Head of caudate nucleus (tissue), 42 donors: ENCODE measurements around the gene CLIP4.

Source experiments
- DNase-seq, 42 donors: peaks; one replicate each; pipeline versions ENCODE4 v3.0.0 to v3.0.0-alpha.2; 2020 to 2021; ENCODE audit warnings: mixed read lengths in 7 of 42
- intact Hi-C: fragments of 100-400 bp; cut with DNase I; formaldehyde crosslinking; loops from one replicate; pipeline ENCODE4 v1.15.0; 2022

Gene CLIP4

GRCh38 chr2:29206941-29207340, 91.7 kb downstream of the CLIP4 start:
- intact Hi-C loops: no loop called here
- peak in 2 of 42 donors; percentile 12 to 15 for DNase-seq

GRCh38 chr2:29207352-29208148, 92.3 kb downstream of the CLIP4 start:
- intact Hi-C loops: no loop called here

GRCh38 chr2:29209551-29209950, 94.3 kb downstream of the CLIP4 start:
- intact Hi-C loops: no loop called here
- DNase-seq: peak in 1 of 42 donors; percentile 8

More at GRCh38 chr2:29207352-29208148, 92.3 kb downstream of the CLIP4 start:
- peak in 2 of 42 donors; percentile 3 to 5 for DNase-seq

GRCh38 chr2:29212009-29212408, 96.8 kb downstream of the CLIP4 start:
- intact Hi-C loops: no loop called here
- peak in 1 of 42 donors; percentile 3 for DNase-seq

- peak in 1 of 42 donors; percentile 16 for DNase-seq
- intact Hi-C loops: no loop called here
Measured at GRCh38 chr2:29213888-29214291, 98.7 kb downstream of the CLIP4 start.

- DNase-seq: no peak
- intact Hi-C loops: no loop called here
Measured at GRCh38 chr2:29215073-29215472, 99.9 kb downstream of the CLIP4 start.

- peak in 1 of 42 donors; percentile 19 for DNase-seq
- intact Hi-C loops: no loop called here
Measured at GRCh38 chr2:29215739-29216608, 100.8 kb downstream of the CLIP4 start.

GRCh38 chr2:29216609-29216909, 101.3 kb downstream of the CLIP4 start:
- intact Hi-C loops: no loop called here
- DNase-seq: no peak

- intact Hi-C loops: no loop called here
- DNase-seq: peak in 1 of 42 donors; percentile 1
Measured at GRCh38 chr2:29218071-29218470, 102.9 kb downstream of the CLIP4 start.

GRCh38 chr2:29218550-29219125, 103.4 kb downstream of the CLIP4 start:
- intact Hi-C loops: no loop called here
- peak in 1 of 42 donors; percentile 4 for DNase-seq

GRCh38 chr2:29219374-29219773, 104.2 kb downstream of the CLIP4 start:
- intact Hi-C loops: no loop called here

GRCh38 chr2:29220506-29221270, 105.5 kb downstream of the CLIP4 start:
- peak in 1 of 42 donors; percentile 1 for DNase-seq

More at GRCh38 chr2:29219374-29219773, 104.2 kb downstream of the CLIP4 start:
- no peak for DNase-seq

GRCh38 chr2:29222381-29223179, 107.4 kb downstream of the CLIP4 start:
- intact Hi-C loops: no loop called here
- DNase-seq: peak in 1 of 42 donors; percentile 0

More at GRCh38 chr2:29220506-29221270, 105.5 kb downstream of the CLIP4 start:
- intact Hi-C loops: no loop called here

GRCh38 chr2:29223257-29223656, 108.0 kb downstream of the CLIP4 start:
- no peak for DNase-seq
- intact Hi-C loops: no loop called here

GRCh38 chr2:29223851-29224692, 108.9 kb downstream of the CLIP4 start:
- intact Hi-C loops: no loop called here
- peak in 14 of 42 donors; percentile 3 to 48 (median 21) for DNase-seq

GRCh38 chr2:29224693-29225551, 109.7 kb downstream of the CLIP4 start:
- intact Hi-C loops: no loop called here
- no peak for DNase-seq
